ENCODE results near the gene CPNE4. TPM values are rescaled to one million over a fixed set of nuclear protein-coding genes. Genes with fewer than 3 reads are reported as not detected.

CPNE4 gene
- total RNA-seq, 1 experiment from 2014 or later: not detected

DNA sequence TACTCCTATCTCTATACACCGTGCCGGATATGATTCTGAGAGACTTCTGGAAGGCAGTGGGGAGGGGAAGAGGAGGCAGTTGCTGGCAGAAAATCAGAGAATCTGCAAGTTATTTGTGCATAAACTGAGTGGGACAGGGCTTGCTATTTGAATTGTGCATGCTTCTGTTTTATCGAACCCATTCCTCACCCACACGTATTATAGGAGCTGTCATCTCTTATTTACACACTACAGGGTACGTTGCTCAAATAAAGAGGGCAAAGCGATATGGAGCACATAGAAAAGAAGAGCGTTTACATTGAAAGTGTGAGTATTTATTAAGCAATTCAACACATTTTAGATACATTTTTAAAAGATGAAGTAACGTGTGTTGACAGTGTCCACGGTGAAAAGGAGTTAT lies 191.6 kb downstream of the CPNE4 start:
- Histone ChIP-seq H3K9me2 (replicated peaks; ENCODE audit: insufficient read depth, low read length) (no peaks in the 10 kb centered on the region), H3K27me3 (ENCODE audit: low read length) (no peaks in the 10 kb centered on the region), H3K4me2 (ENCODE audit: low read depth, low read length, poor library complexity, severe bottlenecking) (no peak overlapping the region), H3K27ac (ENCODE audit: low read length) (no peak overlapping the region), H4K20me1 (ENCODE audit: insufficient read depth, low read depth, low read length) (no peaks in the 10 kb centered on the region), H3K36me3 (ENCODE audit: insufficient read depth, low read length) (no peaks in the 10 kb centered on the region), H2AFZ (ENCODE audit: low read length) (no peak overlapping the region), H3K4me3 (ENCODE audit: low read length) (no peak overlapping the region), H3K9ac (ENCODE audit: low read length) (no peak overlapping the region), H3K79me2 (ENCODE audit: low read length) (no peaks in the 10 kb centered on the region), H3K9me3 (ENCODE audit: low read length) (no peaks in the 10 kb centered on the region), H3K4me1 (ENCODE audit: low read length) (peaks cover 3% of the 10 kb centered on the region)
- DNase-seq: no peak

DNA sequence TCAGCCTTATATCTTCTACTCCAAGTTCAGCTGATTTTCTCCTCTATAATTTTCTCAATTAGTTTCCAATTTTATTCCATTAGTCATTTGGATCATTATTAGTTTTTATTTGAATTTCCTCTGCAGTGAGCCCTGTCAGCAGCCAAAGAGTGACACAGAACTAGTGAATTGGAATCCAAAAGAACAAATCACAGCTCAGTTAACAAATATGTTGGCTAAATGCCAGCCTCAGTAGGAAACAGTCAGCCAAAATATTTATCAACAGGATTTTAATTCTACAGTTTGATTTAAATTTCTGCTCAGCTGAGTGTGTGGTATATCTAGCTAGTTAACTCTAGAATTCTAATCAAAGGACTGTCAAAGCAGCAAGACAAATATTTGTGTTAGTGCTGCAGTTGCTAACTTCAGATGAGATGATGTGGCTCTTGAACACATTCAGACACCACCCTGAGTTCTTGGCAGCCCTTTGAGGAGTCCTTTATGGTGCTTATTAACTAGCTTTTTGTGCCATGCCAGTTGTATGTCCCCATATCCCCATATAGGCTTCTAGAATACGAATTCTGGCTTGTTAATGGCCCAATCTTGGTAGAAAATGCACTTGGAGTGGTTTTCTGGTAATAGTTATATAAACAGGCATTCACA lies 194.5 kb downstream of the CPNE4 start:
- Histone ChIP-seq H3K36me3 (ENCODE audit: insufficient read depth, low read length) (no peaks in the 10 kb centered on the region), H3K4me3 (ENCODE audit: low read length) (no peak overlapping the region), H3K27ac (ENCODE audit: low read length) (no peak overlapping the region), H2AFZ (ENCODE audit: low read length) (no peak overlapping the region), H3K9me3 (ENCODE audit: low read length) (no peaks in the 10 kb centered on the region), H4K20me1 (ENCODE audit: insufficient read depth, low read depth, low read length) (no peaks in the 10 kb centered on the region), H3K79me2 (ENCODE audit: low read length) (no peaks in the 10 kb centered on the region), H3K4me2 (ENCODE audit: low read depth, low read length, poor library complexity, severe bottlenecking) (no peak overlapping the region), H3K9ac (ENCODE audit: low read length) (no peak overlapping the region), H3K27me3 (ENCODE audit: low read length) (no peaks in the 10 kb centered on the region), H3K4me1 (ENCODE audit: low read length) (no peaks in the 10 kb centered on the region), H3K9me2 (replicated peaks; ENCODE audit: insufficient read depth, low read length) (no peaks in the 10 kb centered on the region)
- DNase-seq: no peak

DNA sequence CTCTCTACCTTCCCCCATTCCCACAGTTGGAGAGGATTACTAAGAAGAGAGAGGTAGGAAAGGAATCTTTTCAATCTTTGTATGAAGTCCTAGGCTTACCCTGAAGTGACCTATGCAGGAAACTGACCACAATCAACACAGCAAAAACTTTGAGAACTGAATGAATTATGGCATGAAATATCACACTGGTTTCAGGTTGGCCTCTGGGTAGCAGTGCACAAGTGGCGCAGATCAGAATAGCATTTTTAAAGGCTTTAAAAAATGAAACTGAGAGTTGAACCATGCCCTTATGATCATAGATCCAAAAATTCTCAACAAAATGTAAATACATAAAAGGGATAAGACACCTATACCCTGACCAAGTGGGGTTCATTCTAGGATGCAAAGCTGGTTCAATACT lies 198.9 kb downstream of the CPNE4 start:
- Histone ChIP-seq H3K79me2 (ENCODE audit: low read length) (no peaks in the 10 kb centered on the region), H3K4me1 (ENCODE audit: low read length) (no peaks in the 10 kb centered on the region), H2AFZ (ENCODE audit: low read length) (no peak overlapping the region), H3K27ac (ENCODE audit: low read length) (no peak overlapping the region), H4K20me1 (ENCODE audit: insufficient read depth, low read depth, low read length) (no peaks in the 10 kb centered on the region), H3K4me2 (ENCODE audit: low read depth, low read length, poor library complexity, severe bottlenecking) (no peak overlapping the region), H3K4me3 (ENCODE audit: low read length) (no peak overlapping the region), H3K9me2 (replicated peaks; ENCODE audit: insufficient read depth, low read length) (no peaks in the 10 kb centered on the region), H3K27me3 (ENCODE audit: low read length) (no peaks in the 10 kb centered on the region), H3K9ac (ENCODE audit: low read length) (no peak overlapping the region), H3K36me3 (ENCODE audit: insufficient read depth, low read length) (no peaks in the 10 kb centered on the region), H3K9me3 (ENCODE audit: low read length) (no peaks in the 10 kb centered on the region)
- no peak for DNase-seq

DNA sequence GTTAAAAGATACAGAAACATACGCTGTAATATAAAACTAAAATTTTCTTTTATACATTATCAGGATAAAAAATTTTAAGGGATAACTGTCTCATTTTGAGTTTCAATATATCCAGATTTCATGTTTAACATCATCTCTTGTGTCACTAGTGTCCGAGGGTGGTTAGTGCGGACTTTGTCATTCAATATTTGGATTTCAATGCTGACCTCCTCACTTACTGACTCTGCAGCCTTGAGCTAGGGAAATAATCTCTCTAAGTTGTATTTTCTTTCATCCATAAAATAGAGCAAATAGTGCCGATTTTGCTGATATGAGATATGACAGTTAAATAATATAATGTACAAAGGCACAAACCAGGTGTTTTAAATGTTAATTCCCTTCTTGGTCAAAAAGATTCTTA lies 203.2 kb downstream of the CPNE4 start:
- Histone ChIP-seq H3K9me2 (replicated peaks; ENCODE audit: insufficient read depth, low read length) (no peaks in the 10 kb centered on the region), H3K4me1 (ENCODE audit: low read length) (no peaks in the 10 kb centered on the region), H3K79me2 (ENCODE audit: low read length) (no peaks in the 10 kb centered on the region), H2AFZ (ENCODE audit: low read length) (no peak overlapping the region), H3K4me2 (ENCODE audit: low read depth, low read length, poor library complexity, severe bottlenecking) (no peak overlapping the region), H3K9me3 (ENCODE audit: low read length) (no peaks in the 10 kb centered on the region), H3K36me3 (ENCODE audit: insufficient read depth, low read length) (no peaks in the 10 kb centered on the region), H4K20me1 (ENCODE audit: insufficient read depth, low read depth, low read length) (no peaks in the 10 kb centered on the region), H3K27ac (ENCODE audit: low read length) (no peak overlapping the region), H3K9ac (ENCODE audit: low read length) (no peak overlapping the region), H3K4me3 (ENCODE audit: low read length) (no peak overlapping the region), H3K27me3 (ENCODE audit: low read length) (no peaks in the 10 kb centered on the region)
- no peak for DNase-seq

DNA sequence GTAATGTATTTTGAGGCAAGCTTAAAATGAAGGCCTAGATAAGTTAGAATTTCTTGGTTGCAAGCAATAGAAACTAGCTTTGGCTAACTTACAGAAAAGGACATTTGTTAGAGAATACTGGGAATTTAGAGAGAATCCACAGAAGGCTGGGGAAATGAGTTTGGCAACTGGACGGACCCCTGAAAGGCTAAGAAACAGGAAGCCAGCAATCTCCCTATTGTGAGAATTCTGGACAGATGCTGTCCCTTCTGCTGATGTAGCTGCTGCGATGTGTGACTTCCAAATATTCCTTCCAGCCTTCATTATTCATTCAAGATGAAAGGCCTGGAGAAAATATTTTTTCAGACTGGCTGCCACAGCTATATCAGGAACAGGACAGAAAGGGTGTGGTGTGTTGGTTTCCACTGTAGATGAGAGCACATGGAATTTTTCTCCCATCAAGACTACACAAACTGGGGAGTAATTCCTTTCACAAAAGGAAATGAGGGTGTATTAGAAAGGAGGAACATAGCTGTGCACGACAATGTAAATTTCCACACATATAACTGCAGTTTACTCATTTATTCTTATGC lies 213.5 kb downstream of the CPNE4 start:
- Histone ChIP-seq H3K27me3 (ENCODE audit: low read length) (no peaks in the 10 kb centered on the region), H4K20me1 (ENCODE audit: insufficient read depth, low read depth, low read length) (no peaks in the 10 kb centered on the region), H3K4me3 (ENCODE audit: low read length) (no peak overlapping the region), H3K9ac (ENCODE audit: low read length) (no peak overlapping the region), H2AFZ (ENCODE audit: low read length) (no peak overlapping the region), H3K79me2 (ENCODE audit: low read length) (no peaks in the 10 kb centered on the region), H3K36me3 (ENCODE audit: insufficient read depth, low read length) (no peaks in the 10 kb centered on the region), H3K9me3 (ENCODE audit: low read length) (no peaks in the 10 kb centered on the region), H3K9me2 (replicated peaks; ENCODE audit: insufficient read depth, low read length) (no peaks in the 10 kb centered on the region), H3K4me2 (ENCODE audit: low read depth, low read length, poor library complexity, severe bottlenecking) (no peak overlapping the region), H3K27ac (ENCODE audit: low read length) (no peak overlapping the region), H3K4me1 (ENCODE audit: low read length) (no peaks in the 10 kb centered on the region)
- DNase-seq: no peak

DNA sequence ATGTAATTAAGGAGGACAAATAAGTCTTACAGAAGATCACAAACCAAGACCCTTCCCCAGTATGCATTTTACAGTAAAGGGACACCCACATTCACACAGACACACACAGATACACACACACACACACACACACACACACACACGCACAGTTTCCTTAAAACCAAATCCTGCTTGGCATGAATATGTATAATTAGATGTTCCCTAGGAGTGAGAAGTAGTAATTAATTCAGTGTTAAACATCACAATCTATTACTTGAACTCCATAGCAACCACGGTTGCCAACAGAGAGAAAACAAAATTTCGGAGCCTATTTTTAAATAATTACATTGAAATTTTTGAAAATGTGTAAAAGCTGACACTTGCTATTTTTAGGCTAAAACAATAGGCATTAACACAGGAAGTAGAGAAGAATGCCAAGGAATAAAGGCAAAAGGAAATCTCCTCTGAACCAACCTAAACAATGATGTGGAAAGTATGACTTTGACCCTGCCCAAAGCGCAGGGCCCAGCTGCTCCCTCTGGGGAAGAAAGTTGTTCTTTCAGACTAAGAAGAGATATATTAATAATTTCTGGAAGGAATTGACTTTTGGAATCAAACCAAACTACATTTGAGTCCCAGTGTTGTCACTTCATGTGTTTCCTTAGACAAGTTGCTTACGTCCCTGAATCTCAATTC lies 215.3 kb downstream of the CPNE4 start:
- Histone ChIP-seq H2AFZ (ENCODE audit: low read length) (no peak overlapping the region), H3K9ac (ENCODE audit: low read length) (no peak overlapping the region)
- DNase-seq: no peak

DNA sequence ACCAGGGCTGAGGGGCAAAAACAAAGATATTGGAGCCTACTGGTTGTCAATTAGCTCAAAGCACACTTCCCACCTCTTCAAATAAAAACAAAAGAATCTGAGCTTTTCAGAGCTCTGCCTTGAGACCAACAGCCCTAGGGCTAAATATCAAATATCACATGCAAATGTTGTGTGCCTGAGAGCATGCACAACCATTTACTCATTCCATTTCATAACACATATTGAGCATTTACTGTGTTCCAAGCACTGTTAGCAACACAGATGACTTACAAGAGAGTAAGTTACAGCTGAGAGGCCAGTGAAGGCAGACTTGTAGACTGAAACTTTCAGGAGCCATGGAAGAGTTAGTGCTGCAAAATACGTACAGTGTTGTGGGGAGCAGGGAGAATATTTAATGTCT lies 222.4 kb downstream of the CPNE4 start:
- no peaks in the 10 kb centered on the region for H3K36me3 ChIP-seq (ENCODE audit: insufficient read depth, low read length)
- H3K27ac ChIP-seq (ENCODE audit: low read length): no peak overlapping the region
- H3K9me2 ChIP-seq (replicated peaks; ENCODE audit: insufficient read depth, low read length): no peaks in the 10 kb centered on the region
- no peaks in the 10 kb centered on the region for H3K27me3 ChIP-seq (ENCODE audit: low read length)
- H3K4me3 ChIP-seq (ENCODE audit: low read length): no peak overlapping the region
- H4K20me1 ChIP-seq (ENCODE audit: insufficient read depth, low read depth, low read length): no peaks in the 10 kb centered on the region
- no peak overlapping the region for H3K4me2 ChIP-seq (ENCODE audit: low read depth, low read length, poor library complexity, severe bottlenecking)
- H3K9me3 ChIP-seq (ENCODE audit: low read length): no peaks in the 10 kb centered on the region
- DNase-seq: no peak
- no peaks in the 10 kb centered on the region for H3K79me2 ChIP-seq (ENCODE audit: low read length)
- H3K4me1 ChIP-seq (ENCODE audit: low read length): peaks cover 11% of the 10 kb centered on the region
- H2AFZ ChIP-seq (ENCODE audit: low read length): no peak overlapping the region
- no peak overlapping the region for H3K9ac ChIP-seq (ENCODE audit: low read length)

More for the DNA sequence above, 215.3 kb downstream of the CPNE4 start:
- Histone ChIP-seq H3K9me3 (ENCODE audit: low read length) (no peaks in the 10 kb centered on the region), H4K20me1 (ENCODE audit: insufficient read depth, low read depth, low read length) (no peaks in the 10 kb centered on the region), H3K27me3 (ENCODE audit: low read length) (no peaks in the 10 kb centered on the region), H3K27ac (ENCODE audit: low read length) (no peak overlapping the region), H3K4me2 (ENCODE audit: low read depth, low read length, poor library complexity, severe bottlenecking) (no peak overlapping the region), H3K4me3 (ENCODE audit: low read length) (no peak overlapping the region), H3K79me2 (ENCODE audit: low read length) (no peaks in the 10 kb centered on the region), H3K9me2 (replicated peaks; ENCODE audit: insufficient read depth, low read length) (no peaks in the 10 kb centered on the region), H3K4me1 (ENCODE audit: low read length) (no peaks in the 10 kb centered on the region), H3K36me3 (ENCODE audit: insufficient read depth, low read length) (no peaks in the 10 kb centered on the region)

DNA sequence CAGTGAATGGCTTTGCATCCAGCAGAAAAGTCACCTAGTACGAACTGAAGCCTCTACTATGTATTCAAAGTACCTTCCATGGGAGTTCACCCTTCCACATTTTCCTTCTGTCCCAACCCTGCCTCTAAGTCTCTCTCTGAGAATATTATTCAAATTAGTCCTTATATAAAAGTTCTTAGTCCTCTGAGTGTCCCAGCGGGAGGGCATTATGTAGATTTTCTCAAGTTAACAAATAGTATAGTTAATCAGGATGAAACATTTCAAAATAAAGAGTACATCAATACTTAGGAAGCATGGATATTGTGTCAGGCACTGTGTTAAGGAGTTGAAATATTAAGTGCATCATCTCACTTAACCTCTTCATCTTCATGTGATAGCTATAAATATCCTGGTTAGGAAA lies 223.3 kb downstream of the CPNE4 start:
- Histone ChIP-seq H3K27ac (ENCODE audit: low read length) (no peak overlapping the region), H3K9me2 (replicated peaks; ENCODE audit: insufficient read depth, low read length) (no peaks in the 10 kb centered on the region), H3K4me2 (ENCODE audit: low read depth, low read length, poor library complexity, severe bottlenecking) (no peak overlapping the region), H4K20me1 (ENCODE audit: insufficient read depth, low read depth, low read length) (no peaks in the 10 kb centered on the region), H3K4me1 (ENCODE audit: low read length) (peaks cover 11% of the 10 kb centered on the region), H2AFZ (ENCODE audit: low read length) (no peak overlapping the region), H3K79me2 (ENCODE audit: low read length) (no peaks in the 10 kb centered on the region), H3K36me3 (ENCODE audit: insufficient read depth, low read length) (no peaks in the 10 kb centered on the region), H3K27me3 (ENCODE audit: low read length) (no peaks in the 10 kb centered on the region), H3K9ac (ENCODE audit: low read length) (no peak overlapping the region), H3K9me3 (ENCODE audit: low read length) (no peaks in the 10 kb centered on the region), H3K4me3 (ENCODE audit: low read length) (no peak overlapping the region)
- no peak for DNase-seq
